Endothelial cell of umbilical vein (primary cell): ENCODE results near the gene HRH2. TPM values are rescaled to one million over a fixed set of nuclear protein-coding genes. Genes with fewer than 3 reads are reported as not detected.

Experiments used
- BruUV-seq: library from RNA; stranded (reverse); fragments of 400-500 nt; replicated peaks from 2 replicates; lab custom pipeline; 2021; lab: Mats Ljungman, UMichigan
- CTCF ChIA-PET: fragments of 300-600, 350-600 bp; sonication (Branson Sonifier 250); formaldehyde crosslinking; loops from one replicate; lab custom pipeline; 2021; ENCODE audit warnings: antibody characterized with exemption, inconsistent platforms; lab: Charles Lee
- POLR2A ChIA-PET: fragments of 300-600, 350-600 bp; sonication (Branson Sonifier 250); formaldehyde crosslinking; loops from one replicate; lab custom pipeline; 2021; ENCODE audit warnings: antibody characterized with exemption, inconsistent platforms; lab: Charles Lee
- DNase-seq: peaks from one replicate; pipeline ENCODE4 v3.0.0-alpha.2; 2011; ENCODE audit warnings: low read depth, low spot score
- FAIRE-seq: peaks from 2 replicates; lab custom pipeline; 2011; peaks lifted over from hg19 to GRCh38; lab: Jason Lieb, UNC
- H2AFZ ChIP-seq: 2 replicates; pipeline ENCODE4 v1.6.0; 2012; ENCODE audit warnings: low read depth, low read length, control low read depth, inconsistent platforms
- H3K27ac ChIP-seq: 2 replicates; pipeline ENCODE4 v1.5.1; 2011; ENCODE audit warnings: low read depth, mild to moderate bottlenecking, control low read depth, low read length, moderate library complexity; ENCODE audit not compliant: insufficient read depth
- H3K27me3 ChIP-seq, 2 experiments: 2 replicates each; pipeline versions ENCODE4 v1.6.0 to v1.6.1; 2011; ENCODE audit warnings: low read length in 2 of 2, mixed read lengths in 1 of 2; ENCODE audit not compliant: control insufficient read depth in 2 of 2, insufficient read depth in 2 of 2
- H3K36me3 ChIP-seq, 2 experiments: 2 replicates in 1 of 2; 3 replicates in 1 of 2; pipeline ENCODE4 v1.5.1; 2011; ENCODE audit warnings: low read length in 2 of 2, mild to moderate bottlenecking in 1 of 2, moderate library complexity in 1 of 2; ENCODE audit not compliant: control insufficient read depth in 2 of 2, insufficient read depth in 2 of 2; ENCODE audit errors: extremely low read depth in 1 of 2
- H3K4me1 ChIP-seq: 3 replicates; pipeline ENCODE4 v1.5.1; 2011; ENCODE audit warnings: mild to moderate bottlenecking, low read length; ENCODE audit not compliant: control insufficient read depth, insufficient read depth; ENCODE audit errors: extremely low read depth
- H3K4me2 ChIP-seq: 2 replicates; pipeline ENCODE4 v1.6.1; 2011; ENCODE audit warnings: low read length, control low read depth, mixed read lengths; ENCODE audit not compliant: insufficient read depth
- H3K4me3 ChIP-seq, 3 experiments: fragments of 200-600 bp in 1 of 3; sonication (generic), shearing (Covaris generic) in 1 of 3; replicated peaks in 1 of 3; 2 replicates each; pipeline ENCODE4 v1.5.1; 2011 to 2016; ENCODE audit warnings: control low read depth in 3 of 3, low read length in 3 of 3, mild to moderate bottlenecking in 2 of 3, inconsistent platforms in 1 of 3, low read depth in 1 of 3, moderate library complexity in 1 of 3; ENCODE audit not compliant: insufficient read depth in 1 of 3
- H3K79me2 ChIP-seq: 2 replicates; pipeline ENCODE4 v1.6.0; 2012; ENCODE audit warnings: low read length, inconsistent platforms; ENCODE audit not compliant: control insufficient read depth, insufficient read depth
- H3K9ac ChIP-seq: replicated peaks from 2 replicates; pipeline ENCODE3; 2011; ENCODE audit warnings: low read length, control low read depth; ENCODE audit not compliant: insufficient read depth; ENCODE audit errors: extremely low read depth
- H3K9me1 ChIP-seq: replicated peaks from 3 replicates; pipeline ENCODE4 v1.6.0; 2011; ENCODE audit warnings: mild to moderate bottlenecking, low read length; ENCODE audit not compliant: control insufficient read depth, insufficient read depth; ENCODE audit errors: extremely low read depth
- H3K9me3 ChIP-seq: replicated peaks from 2 replicates; pipeline ENCODE4 v1.5.1; 2012; ENCODE audit warnings: low read length, inconsistent platforms; ENCODE audit not compliant: control insufficient read depth, insufficient read depth
- H4K20me1 ChIP-seq: replicated peaks from 2 replicates; pipeline ENCODE3; 2011; ENCODE audit warnings: mild to moderate bottlenecking, low read length; ENCODE audit not compliant: control insufficient read depth, insufficient read depth; ENCODE audit errors: extremely low read depth
- EZH2 ChIP-seq: IDR thresholded peaks from 2 replicates; pipeline ENCODE4 v1.6.1; 2012; ENCODE audit warnings: borderline replicate concordance, low read depth, mild to moderate bottlenecking, moderate library complexity, low read length, inconsistent platforms; ENCODE audit not compliant: severe bottlenecking
- FOS ChIP-seq: IDR thresholded peaks from 2 replicates; pipeline ENCODE4 v1.6.1; 2011; ENCODE audit warnings: mild to moderate bottlenecking, low read length, moderate library complexity, borderline replicate concordance; ENCODE audit not compliant: insufficient read depth
- GATA2 ChIP-seq: IDR thresholded peaks from 2 replicates; pipeline ENCODE4 v1.7.0; 2011; ENCODE audit warnings: low read depth, mild to moderate bottlenecking, moderate library complexity, mixed read lengths, low read length; ENCODE audit not compliant: insufficient read length, insufficient read depth
- JUN ChIP-seq: IDR thresholded peaks from 2 replicates; pipeline ENCODE4 v1.6.1; 2011; ENCODE audit warnings: borderline replicate concordance, low read depth; ENCODE audit not compliant: insufficient read length, insufficient read depth
- MYC ChIP-seq: IDR thresholded peaks from one replicate; pipeline ENCODE4 v1.6.1; 2011; ENCODE audit warnings: mild to moderate bottlenecking, low read depth, low read length
- POLR2A ChIP-seq: IDR thresholded peaks from 2 replicates; pipeline ENCODE4 v1.6.1; 2012; ENCODE audit warnings: low read depth, mild to moderate bottlenecking, control low read depth, low read length
- POLR2AphosphoS5 ChIP-seq: IDR thresholded peaks from 2 replicates; pipeline ENCODE4 v1.6.1; 2012; ENCODE audit warnings: low read depth, mild to moderate bottlenecking, control low read depth, low read length, moderate library complexity; ENCODE audit not compliant: insufficient read depth
- dilution Hi-C: fragments of 300-500 bp; cut with MboI; formaldehyde crosslinking; loops from one replicate; pipeline ENCODE4 v1.15.0; 2019; ENCODE audit warnings: low sequenced_read_pairs; ENCODE audit not compliant: extremely low pct_ligation_motif_present
- intact Hi-C: fragments of 100-400 bp; cut with micrococcal nuclease; formaldehyde crosslinking; loops from one replicate; pipeline ENCODE4 v1.10.0; 2022
- polyA plus RNA-seq, 4 experiments: library from polyadenylated mRNA; depleted of rRNA in 3 of 4; stranded (reverse) in 3 of 4; unstranded in 1 of 4; fragments of >200 nt; gene quantifications; 2 replicates each; pipeline versions ENCODE4 v1.2.1 to v1.2.3, GENCODE V29; 2011 to 2012; ENCODE audit warnings: missing spikeins in 1 of 4
- total RNA-seq: library from RNA; stranded (reverse); gene quantifications from 2 replicates; pipeline ENCODE4 v1.2.3, GENCODE V29; 2021
- TF ChIP-seq, protein P1 (sequence below): IDR thresholded peaks from 2 replicates; pipeline ENCODE4 v1.6.1; 2011; ENCODE audit not compliant: insufficient read depth, insufficient read length
- TF ChIP-seq, protein P2 (sequence below), 2 donors: IDR thresholded peaks; 1 replicate in 1 of 2; 2 replicates in 1 of 2; pipeline ENCODE4 v1.5.1; 2011; ENCODE audit warnings: low read length in 2 of 2, mild to moderate bottlenecking in 2 of 2, moderate library complexity in 2 of 2, control low read depth in 1 of 2, inconsistent platforms in 1 of 2, low read depth in 1 of 2; ENCODE audit not compliant: insufficient read depth in 1 of 2; ENCODE audit errors: extremely low read depth in 1 of 2

Gene HRH2
- total and polyA plus RNA-seq, 2 donors (not counting 3 experiments of a cell fraction or from before 2014, with no cell fraction given), result not detected

DNA sequence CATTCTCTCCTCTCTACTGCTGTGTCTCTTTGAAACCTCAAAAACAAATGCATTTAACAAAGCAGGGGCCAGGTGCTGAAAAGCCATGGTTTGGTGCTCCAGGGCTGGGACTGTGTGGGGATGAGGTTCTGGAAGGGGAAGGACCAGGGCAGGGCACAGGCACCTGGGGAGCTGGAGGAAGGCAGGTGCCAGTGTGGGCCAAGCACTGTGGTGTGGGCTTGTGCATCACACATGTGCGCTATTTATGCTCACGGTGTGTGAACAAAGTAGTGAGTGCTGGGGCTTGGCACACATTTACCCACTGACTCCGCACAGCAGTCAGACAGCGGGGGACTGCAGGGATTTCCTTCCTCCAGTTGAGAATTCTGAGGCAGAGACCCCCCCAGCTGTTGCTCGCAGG lies 10.1 kb downstream of the HRH2 start:
- H3K4me2 ChIP-seq, result no peak overlapping the region
- ChIA-PET POLR2A (no interaction called here), CTCF (no interaction called here)
- H3K9me1 ChIP-seq, result no peaks in the 10 kb centered on the region
- H3K27ac ChIP-seq, result no peak overlapping the region
- dilution Hi-C loops (no loop called here), intact Hi-C loops (no loop called here)
- H3K79me2 ChIP-seq, result no peaks in the 10 kb centered on the region
- H3K36me3 ChIP-seq, result no peaks in the 10 kb centered on the region
- FAIRE-seq (no peak), DNase-seq (no peak)
- H4K20me1 ChIP-seq, result no peaks in the 10 kb centered on the region
- no peak overlapping the region for H3K4me3 ChIP-seq
- no peak overlapping the region for H2AFZ ChIP-seq
- BruUV-seq, result no TSS peak
- H3K9me3 ChIP-seq, result no peaks in the 10 kb centered on the region
- H3K4me1 ChIP-seq, result no peaks in the 10 kb centered on the region
- no peak overlapping the region for H3K9ac ChIP-seq
- H3K27me3 ChIP-seq, result no peaks in the 10 kb centered on the region
- TF ChIP-seq FOS, result no peak
- TF ChIP-seq, protein P1, sequence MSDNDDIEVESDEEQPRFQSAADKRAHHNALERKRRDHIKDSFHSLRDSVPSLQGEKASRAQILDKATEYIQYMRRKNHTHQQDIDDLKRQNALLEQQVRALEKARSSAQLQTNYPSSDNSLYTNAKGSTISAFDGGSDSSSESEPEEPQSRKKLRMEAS, result no peak
- TF ChIP-seq GATA2, result no peak
- no peak for TF ChIP-seq MYC
- TF ChIP-seq POLR2AphosphoS5, result no peak
- TF ChIP-seq JUN, result no peak
- no peak for TF ChIP-seq EZH2
- TF ChIP-seq, protein P2, sequence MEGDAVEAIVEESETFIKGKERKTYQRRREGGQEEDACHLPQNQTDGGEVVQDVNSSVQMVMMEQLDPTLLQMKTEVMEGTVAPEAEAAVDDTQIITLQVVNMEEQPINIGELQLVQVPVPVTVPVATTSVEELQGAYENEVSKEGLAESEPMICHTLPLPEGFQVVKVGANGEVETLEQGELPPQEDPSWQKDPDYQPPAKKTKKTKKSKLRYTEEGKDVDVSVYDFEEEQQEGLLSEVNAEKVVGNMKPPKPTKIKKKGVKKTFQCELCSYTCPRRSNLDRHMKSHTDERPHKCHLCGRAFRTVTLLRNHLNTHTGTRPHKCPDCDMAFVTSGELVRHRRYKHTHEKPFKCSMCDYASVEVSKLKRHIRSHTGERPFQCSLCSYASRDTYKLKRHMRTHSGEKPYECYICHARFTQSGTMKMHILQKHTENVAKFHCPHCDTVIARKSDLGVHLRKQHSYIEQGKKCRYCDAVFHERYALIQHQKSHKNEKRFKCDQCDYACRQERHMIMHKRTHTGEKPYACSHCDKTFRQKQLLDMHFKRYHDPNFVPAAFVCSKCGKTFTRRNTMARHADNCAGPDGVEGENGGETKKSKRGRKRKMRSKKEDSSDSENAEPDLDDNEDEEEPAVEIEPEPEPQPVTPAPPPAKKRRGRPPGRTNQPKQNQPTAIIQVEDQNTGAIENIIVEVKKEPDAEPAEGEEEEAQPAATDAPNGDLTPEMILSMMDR (IDR thresholded peaks at IDR 0.05; ENCODE audit: extremely low read depth in 1 of 2, insufficient read depth in 1 of 2, low read depth in 1 of 2, low read length in 2 of 2), result no peak
- no peak for TF ChIP-seq POLR2A
